ENCODE data around the gene TPK1. TPM values are rescaled to one million over a fixed set of nuclear protein-coding genes. Genes with fewer than 3 reads are reported as not detected.

The TPK1 gene
- total and polyA plus RNA-seq, 2 of the 4 experiments (the other 2 are of a cell fraction): 0.38 to 1.8 TPM

GRCh38 chr7:144454256-144455039, 381.4 kb downstream of the TPK1 start:
- Histone ChIP-seq H3K4ac (ENCODE audit: low read depth, low read length) (no peak overlapping the region), H3K9ac (ENCODE audit: low read depth, low read length) (no peak overlapping the region), H3K36me3 (ENCODE audit: control insufficient read depth, insufficient read depth, low read length) (no peaks in the 10 kb centered on the region), H3K4me2 (ENCODE audit: low read depth, low read length) (no peak overlapping the region), H2BK20ac (ENCODE audit: low read depth, low read length) (no peak overlapping the region), H2AK9ac (replicated peaks; ENCODE audit: low read depth, low read length, poor library complexity) (no peak overlapping the region), H3K9me3 (ENCODE audit: control insufficient read depth, insufficient read depth, low read length) (peaks cover 10% of the 10 kb centered on the region), H2BK5ac (ENCODE audit: low read depth, low read length, poor library complexity, severe bottlenecking) (no peak overlapping the region), H3K9me1 (ENCODE audit: insufficient read depth, low read length) (no peaks in the 10 kb centered on the region), H3K79me1 (ENCODE audit: low read depth in 1 of 2, low read length in 2 of 2) (no peaks in the 10 kb centered on the region), H2BK120ac (ENCODE audit: low read depth, low read length) (no peak overlapping the region), H3K14ac (replicated peaks; ENCODE audit: low read depth, low read length) (no peak overlapping the region), H4K91ac (ENCODE audit: insufficient read depth, low read depth, low read length) (no peak overlapping the region), H2AK5ac (ENCODE audit: low read depth, low read length) (no peak overlapping the region), H2BK15ac (ENCODE audit: low read depth, low read length) (no peak overlapping the region), H3K27ac (ENCODE audit: insufficient read depth, low read length) (no peak overlapping the region), H3K18ac (ENCODE audit: low read depth, low read length) (no peak overlapping the region), H3K4me1 (ENCODE audit: control insufficient read depth, insufficient read depth, low read length) (no peaks in the 10 kb centered on the region), H4K20me1 (ENCODE audit: insufficient read depth, low read length) (no peaks in the 10 kb centered on the region), H3K4me3 (ENCODE audit: insufficient read depth, low read depth, low read length) (no peak overlapping the region), H4K5ac (ENCODE audit: low read depth, low read length) (no peak overlapping the region), H3K23ac (ENCODE audit: low read depth, low read length) (no peak overlapping the region), H3K27me3 (ENCODE audit: control insufficient read depth, insufficient read depth, low read length) (no peaks in the 10 kb centered on the region), H2AFZ (replicated peaks; ENCODE audit: low read length, poor library complexity) (no peak overlapping the region), H3K56ac (ENCODE audit: extremely low read depth, insufficient read depth, low read length) (no peak overlapping the region), H4K8ac (ENCODE audit: low read depth in 2 of 2, low read length in 2 of 2) (no peak overlapping the region)
- no TSS peak for BruUV-seq (replicated peaks)
- ATAC-seq (ENCODE audit: low read depth) (no peak), DNase-seq (no peak)
- intact Hi-C loops (cut with micrococcal nuclease): no loop called here
- POLR2A ChIA-PET (ENCODE audit: unreplicated experiment): no interaction called here
- in situ Hi-C loops (cut with MboI; ENCODE audit: low sequenced_read_pairs): no loop called here
- dilution Hi-C loops (cut with HindIII; ENCODE audit: low sequenced_read_pairs, unreplicated experiment): no loop called here
- TF ChIP-seq USF2 (IDR thresholded peaks at IDR 0.05; ENCODE audit: low read depth, low read length): no peak
- TF ChIP-seq RFX5 (IDR thresholded peaks at IDR 0.05; ENCODE audit: low read depth, low read length): no peak
- no peak for TF ChIP-seq CTCF (conservative IDR thresholded peaks at IDR 0.05; ENCODE audit: low read depth, low read length)
- no peak for TF ChIP-seq SMC3 (IDR thresholded peaks at IDR 0.05; ENCODE audit: low read depth, low read length)
- no peak for TF ChIP-seq CEBPB (IDR thresholded peaks at IDR 0.05; ENCODE audit: low read depth, low read length)
- TF ChIP-seq NFE2L2 (IDR thresholded peaks at IDR 0.05; ENCODE audit: low read depth, low read length): no peak
- no peak for TF ChIP-seq ELK1 (IDR thresholded peaks at IDR 0.05; ENCODE audit: borderline replicate concordance, low read depth, low read length)
- no peak for TF ChIP-seq RAD21 (IDR thresholded peaks at IDR 0.05; ENCODE audit: low read length)
- no peak for TF ChIP-seq MAFK (IDR thresholded peaks at IDR 0.05; ENCODE audit: low read depth, low read length)
- TF ChIP-seq MXI1 (IDR thresholded peaks at IDR 0.05; ENCODE audit: borderline replicate concordance, low read depth, low read length): no peak
- no peak for TF ChIP-seq FOS (IDR thresholded peaks at IDR 0.05; ENCODE audit: low read depth, low read length)
- no CpG with 5 or more reads among the region's 3 CpGs for WGBS, 2 experiments (ENCODE audit: extremely low coverage in 2 of 2, insufficient read length in 1 of 2)
- CTCF ChIA-PET: no interaction called here
